Tibial artery (tissue), 4 donors: Measurements from ENCODE around the gene PRKCD.

Experiments used
- DNase-seq, 2 donors: peaks; one replicate each; pipeline ENCODE4 v3.0.0-alpha.2; 2019
- H3K27ac ChIP-seq, 2 donors: fragments of 200-600 bp; sonication (generic) in 1 of 2; 1 replicate in 1 of 2; 2 replicates in 1 of 2; pipeline ENCODE4 v1.5.1; 2018 to 2019; ENCODE audit warnings: mild to moderate bottlenecking in 1 of 2
- H3K27me3 ChIP-seq, 2 donors: fragments of 200-600 bp; sonication (generic) in 1 of 2; one replicate each; pipeline versions ENCODE4 v1.5.1 to v1.6.0; 2016 to 2019
- H3K36me3 ChIP-seq, 3 donors: fragments of 200-600 bp; sonication (generic) in 2 of 3; one replicate each; pipeline ENCODE4 v1.5.1; 2016 to 2019; ENCODE audit warnings: mild to moderate bottlenecking in 2 of 3
- H3K4me1 ChIP-seq, 4 donors: fragments of 200-600 bp; sonication (generic) in 2 of 4; 1 replicate in 3 of 4; 2 replicates in 1 of 4; pipeline ENCODE4 v1.5.1; 2016 to 2019
- H3K4me3 ChIP-seq, 2 donors: fragments of 200-600 bp; sonication (generic) in 1 of 2; 1 replicate in 1 of 2; 2 replicates in 1 of 2; pipeline ENCODE4 v1.5.1; 2018 to 2019; ENCODE audit warnings: mild to moderate bottlenecking in 2 of 2
- H3K9me3 ChIP-seq, 3 donors: fragments of 200-600 bp; sonication (generic) in 1 of 3; one replicate each; pipeline ENCODE4 v1.5.1; 2016 to 2019
- CTCF ChIP-seq, 2 experiments: fragments of 200-600 bp in 1 of 2; fragments of 450-650 bp in 1 of 2; IDR thresholded peaks; one replicate each; pipeline ENCODE4 v1.5.1; 2017 to 2019; ENCODE audit warnings: antibody characterized with exemption in 2 of 2, mild to moderate bottlenecking in 1 of 2, moderate library complexity in 1 of 2
- intact Hi-C: fragments of 100-400 bp; cut with DNase I; formaldehyde crosslinking; loops from one replicate; pipeline ENCODE4 v1.15.0; 2023; ENCODE audit warnings: low total_unique reads

Gene PRKCD

GRCh38 chr3:53159156-53160060 is 1.6 kb upstream of the PRKCD start:
- H3K27ac ChIP-seq, result peak overlapping the region in 1 of 2 donors; percentile 86
- no peak for DNase-seq
- H3K4me3 ChIP-seq, result no peak overlapping the region
- peaks cover 0 to 67% (median 40%) of the 10 kb centered on the region in 4 donors for H3K4me1 ChIP-seq
- TF ChIP-seq CTCF (IDR thresholded peaks at IDR 0.05), result no peak
- intact Hi-C loops, result loop anchor here (2.0 kb wide), 1 partner anchor 25 kb away; no protein-coding TSS in a partner anchor
- no peaks in the 10 kb centered on the region for H3K9me3 ChIP-seq
- H3K36me3 ChIP-seq, result no peaks in the 10 kb centered on the region
- no peaks in the 10 kb centered on the region for H3K27me3 ChIP-seq

GRCh38 chr3:53160061-53160659 is 849 bp upstream of the PRKCD start:
- TF ChIP-seq CTCF (IDR thresholded peaks at IDR 0.05), result no peak
- Histone ChIP-seq H3K4me3 (peak overlapping the region; percentile 68 to 96), H3K27ac (peak overlapping the region; percentile 86 to 93), H3K4me1 (peaks cover 0 to 67% (median 33%) of the 10 kb centered on the region in 4 donors), H3K27me3 (no peaks in the 10 kb centered on the region), H3K9me3 (no peaks in the 10 kb centered on the region), H3K36me3 (peaks cover 0 to under 1% (median 0%) of the 10 kb centered on the region in 3 donors)
- intact Hi-C loops, result loop anchor here (2.0 kb wide), 1 partner anchor 25 kb away; no protein-coding TSS in a partner anchor
- DNase-seq, result no peak

- Histone ChIP-seq H3K4me3 (peak overlapping the region; percentile 68 to 96), H3K27me3 (no peaks in the 10 kb centered on the region), H3K36me3 (peaks cover 0 to 4% (median 0%) of the 10 kb centered on the region in 3 donors), H3K9me3 (no peaks in the 10 kb centered on the region), H3K27ac (peak overlapping the region; percentile 86 to 93), H3K4me1 (peaks cover 0 to 64% (median 29%) of the 10 kb centered on the region in 4 donors)
- intact Hi-C loops, result loop anchor here (2.0 kb wide), 1 partner anchor 27 kb away; no protein-coding TSS in a partner anchor
- TF ChIP-seq CTCF (IDR thresholded peaks at IDR 0.05), result no peak
- no peak for DNase-seq
Measured at GRCh38 chr3:53161450-53161819, 426 bp downstream of the PRKCD start.

- Histone ChIP-seq H3K9me3 (no peaks in the 10 kb centered on the region), H3K36me3 (peaks cover 0 to 4% (median 0%) of the 10 kb centered on the region in 3 donors), H3K27ac (peak overlapping the region; percentile 86 to 93), H3K4me3 (peak overlapping the region; percentile 68 to 96), H3K27me3 (no peaks in the 10 kb centered on the region), H3K4me1 (peaks cover 0 to 66% (median 33%) of the 10 kb centered on the region in 4 donors)
- intact Hi-C loops, result loop anchor here (2.0 kb wide), 1 partner anchor 27 kb away; no protein-coding TSS in a partner anchor
- no peak for TF ChIP-seq CTCF (IDR thresholded peaks at IDR 0.05)
- no peak for DNase-seq
Measured at GRCh38 chr3:53161820-53162671, 1.0 kb downstream of the PRKCD start.
